ENCODE results near the gene R3HDM2.
"Not testable (repeated sequence)": the region's sequence is repeated elsewhere in the genome, so short reads cannot be mapped to it uniquely, and the experiment has no call there.

The R3HDM2 gene

GRCh38 chr12:57370696-57371095, 60.1 kb downstream of the R3HDM2 start:
- no peak for DNase-seq

- no peak for DNase-seq
Measured at GRCh38 chr12:57370072-57370471, 60.8 kb downstream of the R3HDM2 start.

GRCh38 chr12:57369202-57369601, 61.6 kb downstream of the R3HDM2 start:
- no peak for DNase-seq

GRCh38 chr12:57368349-57369095, 62.3 kb downstream of the R3HDM2 start:
- DNase-seq, result no peak

GRCh38 chr12:57367121-57367520, 63.7 kb downstream of the R3HDM2 start:
- no peak for DNase-seq

GRCh38 chr12:57366315-57366714, 64.5 kb downstream of the R3HDM2 start:
- DNase-seq, result no peak

- DNase-seq, result not testable (repeated sequence)
Measured at GRCh38 chr12:57364156-57364555, 66.7 kb downstream of the R3HDM2 start.

GRCh38 chr12:57360468-57360867, 70.4 kb downstream of the R3HDM2 start:
- DNase-seq, result no peak

- DNase-seq, result no peak
Measured at GRCh38 chr12:57358646-57359045, 72.2 kb downstream of the R3HDM2 start.

GRCh38 chr12:57355734-57356133, 75.1 kb downstream of the R3HDM2 start:
- no peak for DNase-seq

GRCh38 chr12:57352166-57352565, 78.7 kb downstream of the R3HDM2 start:
- no peak for DNase-seq

GRCh38 chr12:57347284-57347683, 83.6 kb downstream of the R3HDM2 start:
- no peak for DNase-seq

GRCh38 chr12:57343703-57344378, 87.0 kb downstream of the R3HDM2 start:
- no peak for DNase-seq

- DNase-seq, result no peak
Measured at GRCh38 chr12:57342207-57342691, 88.6 kb downstream of the R3HDM2 start.

GRCh38 chr12:57341275-57341990, 89.4 kb downstream of the R3HDM2 start:
- no peak for DNase-seq

- DNase-seq, result no peak
Measured at GRCh38 chr12:57340104-57340503, 90.7 kb downstream of the R3HDM2 start.

- not testable (repeated sequence) for DNase-seq
Measured at GRCh38 chr12:57336299-57336698, 94.5 kb downstream of the R3HDM2 start.

GRCh38 chr12:57334219-57334618, 96.6 kb downstream of the R3HDM2 start:
- DNase-seq, result no peak

- no peak for DNase-seq
Measured at GRCh38 chr12:57332646-57333312, 98.1 kb downstream of the R3HDM2 start.

GRCh38 chr12:57330992-57331391, 99.9 kb downstream of the R3HDM2 start:
- no peak for DNase-seq

GRCh38 chr12:57329219-57329618, 101.6 kb downstream of the R3HDM2 start:
- no peak for DNase-seq

GRCh38 chr12:57325395-57325794, 105.4 kb downstream of the R3HDM2 start:
- DNase-seq, result no peak

GRCh38 chr12:57323416-57323815, 107.4 kb downstream of the R3HDM2 start:
- no peak for DNase-seq
